Neural cell (in vitro differentiated cells): ENCODE results near the gene IL36B. TPM values are rescaled to one million over a fixed set of nuclear protein-coding genes. Genes with fewer than 3 reads are reported as not detected.

Source experiments
- H2AFZ ChIP-seq: fragments of 200-600, 300-800 bp; sonication (generic), shearing (Covaris generic); 2 replicates; pipeline ENCODE4 v1.6.0; 2014; ENCODE audit warnings: low read depth, mild to moderate bottlenecking, antibody characterized with exemption, low read length, moderate library complexity
- H3F3A ChIP-seq: fragments of 200-600 bp; shearing (Covaris generic); 2 replicates; pipeline ENCODE4 v1.6.1; 2016; ENCODE audit warnings: mild to moderate bottlenecking, moderate library complexity, mixed read lengths, antibody characterized with exemption, low read length; ENCODE audit not compliant: insufficient read depth, poor library complexity, severe bottlenecking
- H3K27ac ChIP-seq: fragments of 200-600, 300-800 bp; sonication (generic), shearing (Covaris generic); 2 replicates; pipeline ENCODE4 v1.5.1; 2014; ENCODE audit warnings: mild to moderate bottlenecking, low read length, moderate library complexity
- H3K27me3 ChIP-seq: fragments of 300-800, 200-600 bp; sonication (generic), shearing (Covaris generic); 2 replicates; pipeline ENCODE4 v1.6.0; 2014; ENCODE audit warnings: mild to moderate bottlenecking, low read depth, low read length, moderate library complexity; ENCODE audit not compliant: insufficient read depth
- H3K36me3 ChIP-seq: fragments of 300-800, 200-600 bp; sonication (generic), shearing (Covaris generic); 2 replicates; pipeline ENCODE4 v1.5.1; 2014; ENCODE audit warnings: mild to moderate bottlenecking, antibody characterized with exemption, low read length, moderate library complexity; ENCODE audit not compliant: insufficient read depth
- H3K4me2 ChIP-seq: fragments of 300-800, 200-600 bp; sonication (generic), shearing (Covaris generic); 2 replicates; pipeline ENCODE4 v1.6.0; 2014; ENCODE audit warnings: mild to moderate bottlenecking, low read length
- H3K4me3 ChIP-seq: fragments of 300-800, 200-600 bp; sonication (generic), shearing (Covaris generic); 2 replicates; pipeline ENCODE4 v1.5.1; 2014; ENCODE audit warnings: mild to moderate bottlenecking, low read length, moderate library complexity
- H3K79me2 ChIP-seq: fragments of 200-600 bp; shearing (Covaris generic); replicated peaks from 2 replicates; pipeline ENCODE4 v1.6.0; 2014; ENCODE audit warnings: mild to moderate bottlenecking, low read length, moderate library complexity; ENCODE audit not compliant: insufficient read depth
- H3K9ac ChIP-seq: fragments of 300-800, 200-600 bp; sonication (generic), shearing (Covaris generic); 2 replicates; pipeline ENCODE4 v1.6.1; 2016; ENCODE audit warnings: mild to moderate bottlenecking, low read length, mixed read lengths
- H3K9me2 ChIP-seq: fragments of 200-600 bp; shearing (Covaris generic); 2 replicates; pipeline ENCODE4 v1.6.1; 2016; ENCODE audit warnings: mild to moderate bottlenecking, low read length, mixed read lengths; ENCODE audit not compliant: insufficient read depth
- H3K9me3 ChIP-seq: fragments of 200-600, 300-800 bp; sonication (generic), shearing (Covaris generic); 2 replicates; pipeline ENCODE4 v1.6.1; 2016; ENCODE audit warnings: mild to moderate bottlenecking, mixed run types, low read length, moderate library complexity, mixed read lengths
- H4K20me1 ChIP-seq: fragments of 200-600 bp; shearing (Covaris generic); 2 replicates; pipeline ENCODE4 v1.6.1; 2016; ENCODE audit warnings: mild to moderate bottlenecking, mixed run types; ENCODE audit not compliant: insufficient read depth
- CTCF ChIP-seq: fragments of 450-650 bp; IDR thresholded peaks from 2 replicates; pipeline ENCODE4 v1.5.1; 2014; ENCODE audit warnings: antibody characterized with exemption, mild to moderate bottlenecking, moderate library complexity; ENCODE audit not compliant: poor library complexity, severe bottlenecking
- EP300 ChIP-seq: fragments of 450-650 bp; conservative IDR thresholded peaks from 2 replicates; pipeline ENCODE4 v1.6.1; 2014; ENCODE audit warnings: antibody characterized with exemption, mild to moderate bottlenecking, moderate library complexity; ENCODE audit not compliant: poor library complexity, severe bottlenecking
- EZH2 ChIP-seq: fragments of 200-600, 300-800 bp; shearing (Covaris generic), sonication (generic); IDR thresholded peaks from 2 replicates; pipeline ENCODE4 v1.6.1; 2014; ENCODE audit warnings: antibody characterized with exemption, low read length, borderline replicate concordance, mild to moderate bottlenecking; ENCODE audit not compliant: insufficient read depth, poor library complexity, severe bottlenecking
- MXI1 ChIP-seq: fragments of 450-650 bp; conservative IDR thresholded peaks from 2 replicates; pipeline ENCODE4 v1.6.1; 2014; ENCODE audit warnings: antibody characterized with exemption, mild to moderate bottlenecking; ENCODE audit not compliant: poor library complexity, severe bottlenecking
- POLR2AphosphoS5 ChIP-seq: IDR thresholded peaks from 2 replicates; pipeline ENCODE4 v1.6.1; 2012
- RAD21 ChIP-seq: fragments of 450-650 bp; conservative IDR thresholded peaks from 2 replicates; pipeline ENCODE4 v1.6.1; 2014; ENCODE audit warnings: antibody characterized with exemption, mild to moderate bottlenecking, moderate library complexity
- SMC3 ChIP-seq: fragments of 450-650 bp; conservative IDR thresholded peaks from 2 replicates; pipeline ENCODE4 v1.6.1; 2014; ENCODE audit warnings: antibody characterized with exemption, mild to moderate bottlenecking, moderate library complexity; ENCODE audit not compliant: poor library complexity
- TAF1 ChIP-seq: IDR thresholded peaks from 2 replicates; pipeline ENCODE4 v1.6.1; 2012; ENCODE audit warnings: low read depth
- polyA plus RNA-seq: library from polyadenylated mRNA; depleted of rRNA; stranded (reverse); fragments of >200 nt; gene quantifications from 2 replicates; pipeline ENCODE4 v1.2.3, GENCODE V29; 2014
- TF ChIP-seq, protein P1 (sequence below): IDR thresholded peaks from 2 replicates; pipeline ENCODE4 v1.6.1; 2012; ENCODE audit warnings: borderline replicate concordance

IL36B gene
- polyA plus RNA-seq, 1 donor from 2014 or later, result not detected

DNA sequence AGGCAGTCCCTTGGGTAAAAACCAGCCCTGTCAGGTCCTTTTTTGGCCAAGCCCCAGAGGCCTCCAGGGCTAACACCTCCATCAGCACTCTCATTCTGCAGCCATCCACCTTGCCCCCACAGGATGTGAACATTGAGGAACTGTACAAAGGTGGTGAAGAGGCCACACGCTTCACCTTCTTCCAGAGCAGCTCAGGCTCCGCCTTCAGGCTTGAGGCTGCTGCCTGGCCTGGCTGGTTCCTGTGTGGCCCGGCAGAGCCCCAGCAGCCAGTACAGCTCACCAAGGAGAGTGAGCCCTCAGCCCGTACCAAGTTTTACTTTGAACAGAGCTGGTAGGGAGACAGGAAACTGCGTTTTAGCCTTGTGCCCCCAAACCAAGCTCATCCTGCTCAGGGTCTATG lies 22.4 kb upstream of the IL36B start:
- Histone ChIP-seq H3K36me3 (no peaks in the 10 kb centered on the region), H3F3A (no peaks in the 10 kb centered on the region), H3K79me2 (no peaks in the 10 kb centered on the region), H3K4me2 (no peak overlapping the region), H3K4me3 (no peak overlapping the region), H3K9me3 (no peaks in the 10 kb centered on the region), H3K27me3 (no peaks in the 10 kb centered on the region), H3K9me2 (no peaks in the 10 kb centered on the region), H2AFZ (no peak overlapping the region), H3K9ac (no peak overlapping the region), H4K20me1 (no peaks in the 10 kb centered on the region), H3K27ac (no peak overlapping the region)
- no peak for TF ChIP-seq RAD21
- TF ChIP-seq TAF1, result no peak
- TF ChIP-seq SMC3, result no peak

- TF ChIP-seq EZH2, result no peak
- TF ChIP-seq EP300, result no peak
- no peak for TF ChIP-seq RAD21
- TF ChIP-seq SMC3, result no peak
- TF ChIP-seq POLR2AphosphoS5, result no peak
- TF ChIP-seq, protein P1, sequence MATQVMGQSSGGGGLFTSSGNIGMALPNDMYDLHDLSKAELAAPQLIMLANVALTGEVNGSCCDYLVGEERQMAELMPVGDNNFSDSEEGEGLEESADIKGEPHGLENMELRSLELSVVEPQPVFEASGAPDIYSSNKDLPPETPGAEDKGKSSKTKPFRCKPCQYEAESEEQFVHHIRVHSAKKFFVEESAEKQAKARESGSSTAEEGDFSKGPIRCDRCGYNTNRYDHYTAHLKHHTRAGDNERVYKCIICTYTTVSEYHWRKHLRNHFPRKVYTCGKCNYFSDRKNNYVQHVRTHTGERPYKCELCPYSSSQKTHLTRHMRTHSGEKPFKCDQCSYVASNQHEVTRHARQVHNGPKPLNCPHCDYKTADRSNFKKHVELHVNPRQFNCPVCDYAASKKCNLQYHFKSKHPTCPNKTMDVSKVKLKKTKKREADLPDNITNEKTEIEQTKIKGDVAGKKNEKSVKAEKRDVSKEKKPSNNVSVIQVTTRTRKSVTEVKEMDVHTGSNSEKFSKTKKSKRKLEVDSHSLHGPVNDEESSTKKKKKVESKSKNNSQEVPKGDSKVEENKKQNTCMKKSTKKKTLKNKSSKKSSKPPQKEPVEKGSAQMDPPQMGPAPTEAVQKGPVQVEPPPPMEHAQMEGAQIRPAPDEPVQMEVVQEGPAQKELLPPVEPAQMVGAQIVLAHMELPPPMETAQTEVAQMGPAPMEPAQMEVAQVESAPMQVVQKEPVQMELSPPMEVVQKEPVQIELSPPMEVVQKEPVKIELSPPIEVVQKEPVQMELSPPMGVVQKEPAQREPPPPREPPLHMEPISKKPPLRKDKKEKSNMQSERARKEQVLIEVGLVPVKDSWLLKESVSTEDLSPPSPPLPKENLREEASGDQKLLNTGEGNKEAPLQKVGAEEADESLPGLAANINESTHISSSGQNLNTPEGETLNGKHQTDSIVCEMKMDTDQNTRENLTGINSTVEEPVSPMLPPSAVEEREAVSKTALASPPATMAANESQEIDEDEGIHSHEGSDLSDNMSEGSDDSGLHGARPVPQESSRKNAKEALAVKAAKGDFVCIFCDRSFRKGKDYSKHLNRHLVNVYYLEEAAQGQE, result no peak
- TF ChIP-seq TAF1, result no peak
- TF ChIP-seq CTCF, result no peak
- no peak for TF ChIP-seq MXI1
- no peak overlapping the region for H3K4me2 ChIP-seq
- H2AFZ ChIP-seq, result no peak overlapping the region
These were observed 20.7 kb upstream of the IL36B start for GRCh38 chr2:113073325-113073834.

DNA sequence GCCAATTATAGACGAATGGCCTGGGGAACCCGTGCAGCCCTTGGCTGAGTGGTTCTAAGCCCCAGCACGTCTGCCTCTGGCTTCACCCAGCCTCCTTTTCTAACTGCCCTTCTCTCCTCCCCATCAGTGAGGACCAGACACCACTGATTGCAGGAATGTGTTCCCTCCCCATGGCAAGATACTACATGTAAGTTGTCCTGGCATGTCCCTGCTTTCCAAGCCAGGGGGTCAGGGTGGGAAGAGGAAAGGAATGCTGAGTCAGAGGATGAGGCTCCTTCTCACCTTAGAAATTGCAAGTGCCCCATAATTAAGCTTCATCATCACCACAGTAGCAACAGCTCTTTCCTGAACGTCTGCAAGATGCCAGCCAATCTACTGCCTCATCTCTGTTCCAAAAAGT lies 19.9 kb upstream of the IL36B start:
- no peaks in the 10 kb centered on the region for H3F3A ChIP-seq
- no peak overlapping the region for H2AFZ ChIP-seq
- TF ChIP-seq EP300, result no peak
- TF ChIP-seq, protein P1, result no peak
- no peak for TF ChIP-seq EZH2
- TF ChIP-seq TAF1, result no peak
- TF ChIP-seq POLR2AphosphoS5, result no peak
- TF ChIP-seq SMC3, result no peak
- TF ChIP-seq MXI1, result no peak
- no peak for TF ChIP-seq RAD21
- no peak for TF ChIP-seq CTCF
- no peak overlapping the region for H3K4me3 ChIP-seq
- H3K36me3 ChIP-seq, result no peaks in the 10 kb centered on the region
- H4K20me1 ChIP-seq, result no peaks in the 10 kb centered on the region
- H3K9me2 ChIP-seq, result no peaks in the 10 kb centered on the region
- H3K27me3 ChIP-seq, result no peaks in the 10 kb centered on the region
- H3K9me3 ChIP-seq, result no peaks in the 10 kb centered on the region
- H3K79me2 ChIP-seq, result no peaks in the 10 kb centered on the region
- H3K27ac ChIP-seq, result no peak overlapping the region
- no peak overlapping the region for H3K9ac ChIP-seq
- no peak overlapping the region for H3K4me2 ChIP-seq

More at GRCh38 chr2:113073325-113073834, 20.7 kb upstream of the IL36B start:
- Histone ChIP-seq H3K9me3 (no peaks in the 10 kb centered on the region), H3K9me2 (no peaks in the 10 kb centered on the region), H3K9ac (no peak overlapping the region), H3K4me3 (no peak overlapping the region), H3K79me2 (no peaks in the 10 kb centered on the region), H3F3A (no peaks in the 10 kb centered on the region), H3K27me3 (no peaks in the 10 kb centered on the region), H3K27ac (no peak overlapping the region), H4K20me1 (no peaks in the 10 kb centered on the region), H3K36me3 (no peaks in the 10 kb centered on the region)
